IPS DF 19.7 (cell line): ENCODE measurements around the gene ATXN10.
A peak's percentile ranks its signal among the peaks of the same experiment; 100 is the strongest.
"Not testable (repeated sequence)": the region's sequence is repeated elsewhere in the genome, so short reads cannot be mapped to it uniquely, and the experiment has no call there.

Experiments used
- DNase-seq: peaks from one replicate; pipeline ENCODE4 v3.0.0-alpha.2; 2013; ENCODE audit warnings: low read depth, low spot score

The ATXN10 gene

GRCh38 chr22:45709060-45709739, 37.6 kb downstream of the ATXN10 start:
- no peak for DNase-seq

- no peak for DNase-seq
Measured at GRCh38 chr22:45709866-45710265, 38.2 kb downstream of the ATXN10 start.

GRCh38 chr22:45710469-45710868, 38.8 kb downstream of the ATXN10 start:
- DNase-seq, result no peak

- DNase-seq, result not testable (repeated sequence)
Measured at GRCh38 chr22:45714390-45714789, 42.8 kb downstream of the ATXN10 start.

GRCh38 chr22:45717789-45718188, 46.2 kb downstream of the ATXN10 start:
- DNase-seq, result no peak

GRCh38 chr22:45718391-45718790, 46.8 kb downstream of the ATXN10 start:
- DNase-seq, result no peak

- no peak for DNase-seq
Measured at GRCh38 chr22:45720839-45721378, 49.3 kb downstream of the ATXN10 start.

GRCh38 chr22:45722006-45722405, 50.4 kb downstream of the ATXN10 start:
- no peak for DNase-seq

- no peak for DNase-seq
Measured at GRCh38 chr22:45726081-45726480, 54.4 kb downstream of the ATXN10 start.

- DNase-seq, result no peak
Measured at GRCh38 chr22:45731041-45731797, 59.6 kb downstream of the ATXN10 start.

GRCh38 chr22:45731798-45732495, 60.3 kb downstream of the ATXN10 start:
- DNase-seq, result no peak

GRCh38 chr22:45735273-45735672, 63.6 kb downstream of the ATXN10 start:
- DNase-seq, result no peak

GRCh38 chr22:45738206-45738605, 66.6 kb downstream of the ATXN10 start:
- no peak for DNase-seq

GRCh38 chr22:45740236-45740635, 68.6 kb downstream of the ATXN10 start:
- DNase-seq, result no peak

GRCh38 chr22:45742866-45743450, 71.3 kb downstream of the ATXN10 start:
- DNase-seq, result no peak

GRCh38 chr22:45743687-45744086, 72.1 kb downstream of the ATXN10 start:
- no peak for DNase-seq

GRCh38 chr22:45744442-45744841, 72.8 kb downstream of the ATXN10 start:
- DNase-seq, result no peak

- no peak for DNase-seq
Measured at GRCh38 chr22:45750626-45751025, 79.0 kb downstream of the ATXN10 start.

- DNase-seq, result no peak
Measured at GRCh38 chr22:45752036-45752435, 80.4 kb downstream of the ATXN10 start.

GRCh38 chr22:45754822-45755221, 83.2 kb downstream of the ATXN10 start:
- no peak for DNase-seq

GRCh38 chr22:45756558-45756957, 84.9 kb downstream of the ATXN10 start:
- no peak for DNase-seq

- DNase-seq, result peak; percentile 67
Measured at GRCh38 chr22:45757068-45757467, 85.4 kb downstream of the ATXN10 start.
